Measurements from ENCODE around the gene RPS6KL1. TPM values are rescaled to one million over a fixed set of nuclear protein-coding genes. Genes with fewer than 3 reads are reported as not detected.

The RPS6KL1 gene
- total and polyA plus RNA-seq, 5 experiments from 2014 or later, result 0.50 to 6.4 (median 3.6) TPM

- POLR2A ChIA-PET, result interaction anchor here (1.3 kb wide), 1 partner anchor 28 kb away, joined by 8 read pairs; no protein-coding TSS in a partner anchor
- Mint-ChIP-seq H3K27me3 (no peaks in the 10 kb centered on the region), H3K36me3 (peaks cover 0 to 78% (median 6%) of the 10 kb centered on the region in 3 donors), H3K27ac (peak overlapping the region in 9 of 10 donors; percentile 43 to 90 (median 61)), H3K9me3 (no peaks in the 10 kb centered on the region), H3K4me1 (peaks cover 33 to 64% (median 47%) of the 10 kb centered on the region in 4 donors), H3K4me3 (peak overlapping the region in 6 of 10 donors; percentile 10 to 41 (median 28))
- peak in 1 of 2 donors; percentile 64 for ATAC-seq
- DNase-seq, result no peak
These were observed 34.6 kb downstream of the RPS6KL1 start for GRCh38 chr14:74888164-74889158.

GRCh38 chr14:74886001-74886400 is 37.1 kb downstream of the RPS6KL1 start:
- Mint-ChIP-seq H3K4me3 (peak overlapping the region in 6 of 10 donors; percentile 8 to 54 (median 38)), H3K9me3 (no peaks in the 10 kb centered on the region), H3K27me3 (no peaks in the 10 kb centered on the region), H3K36me3 (peaks cover 0 to 60% (median 4%) of the 10 kb centered on the region in 3 donors), H3K4me1 (peaks cover 44 to 68% (median 61%) of the 10 kb centered on the region in 4 donors), H3K27ac (peak overlapping the region; percentile 12 to 93 (median 70))
- DNase-seq (no peak), ATAC-seq (no peak)
- POLR2A ChIA-PET, result no interaction called here

- Mint-ChIP-seq H3K4me1 (peaks cover 46 to 78% (median 67%) of the 10 kb centered on the region in 4 donors), H3K36me3 (peaks cover 0 to 31% (median 4%) of the 10 kb centered on the region in 3 donors), H3K9me3 (no peaks in the 10 kb centered on the region), H3K4me3 (peak overlapping the region; percentile 96 to 100 (median 99)), H3K27ac (peak overlapping the region; percentile 93 to 100 (median 99)), H3K27me3 (no peaks in the 10 kb centered on the region)
- POLR2A ChIA-PET, result interaction anchor here (0.6 to 5.4 kb wide), 16 partner anchors 9 to 828 kb away, joined by 3 to 60 read pairs (median 4); no protein-coding TSS in a partner anchor
- peak; percentile 58 to 77 for ATAC-seq
- peak; percentile 33 to 81 (median 64) for DNase-seq
These were observed 40.7 kb downstream of the RPS6KL1 start for GRCh38 chr14:74882103-74882920.

- DNase-seq, result peak; percentile 69 to 89 (median 84)
- peak; percentile 78 to 81 for ATAC-seq
- peaks cover 0 to 28% (median 4%) of the 10 kb centered on the region in 3 donors for H3K36me3 Mint-ChIP-seq
- H3K27ac Mint-ChIP-seq, result peak within 1 kb of the TSS; percentile 93 to 100 (median 99)
- peaks cover 46 to 79% (median 66%) of the 10 kb centered on the region in 4 donors for H3K4me1 Mint-ChIP-seq
- no peaks in the 10 kb centered on the region for H3K9me3 Mint-ChIP-seq
- no peaks in the 10 kb centered on the region for H3K27me3 Mint-ChIP-seq
- H3K4me3 Mint-ChIP-seq, result peak within 1 kb of the TSS; percentile 96 to 100 (median 99)
- POLR2A ChIA-PET, result interaction anchor here (0.6 to 5.4 kb wide), 17 partner anchors 9 to 829 kb away, joined by 3 to 60 read pairs (median 4); no protein-coding TSS in a partner anchor
These were observed 41.5 kb downstream of the RPS6KL1 start, which contains the start of gene DLST for GRCh38 chr14:74881431-74882102. Gene DLST (plus strand): TSS chr14:74881916. CDS start chr14:74881954, 38 bp downstream.

- Mint-ChIP-seq H3K9me3 (no peaks in the 10 kb centered on the region), H3K4me1 (peaks cover 44 to 75% (median 63%) of the 10 kb centered on the region in 4 donors), H3K27me3 (no peaks in the 10 kb centered on the region), H3K4me3 (peak overlapping the region in 9 of 10 donors; percentile 11 to 99 (median 55)), H3K36me3 (peaks cover 0 to 12% (median 4%) of the 10 kb centered on the region in 3 donors), H3K27ac (peak overlapping the region; percentile 44 to 98 (median 88))
- no peak for DNase-seq
- POLR2A ChIA-PET, result interaction anchor here (0.5 to 5.4 kb wide), 7 partner anchors 12 to 1933 kb away, joined by 3 to 60 read pairs (median 4); partner anchors contain the start of gene ANGEL1
- no peak for ATAC-seq
These were observed 43.5 kb downstream of the RPS6KL1 start for GRCh38 chr14:74879427-74880182.

- H3K27ac Mint-ChIP-seq, result peak within 1 kb of the TSS; percentile 59 to 95 (median 82)
- H3K9me3 Mint-ChIP-seq, result no peaks in the 10 kb centered on the region
- ATAC-seq, result peak; percentile 72 to 87
- peaks cover 25 to 60% (median 42%) of the 10 kb centered on the region in 4 donors for H3K4me1 Mint-ChIP-seq
- peak within 1 kb of the TSS; percentile 62 to 79 (median 72) for H3K4me3 Mint-ChIP-seq
- no peaks in the 10 kb centered on the region for H3K36me3 Mint-ChIP-seq
- POLR2A ChIA-PET, result interaction anchor here (0.6 to 3.3 kb wide), 6 partner anchors 9 to 40 kb away, joined by 3 to 21 read pairs (median 4); no protein-coding TSS in a partner anchor
- H3K27me3 Mint-ChIP-seq, result no peaks in the 10 kb centered on the region
- peak in 7 of 10 donors; percentile 14 to 37 (median 22) for DNase-seq
These were observed 46.8 kb downstream of the RPS6KL1 start, which contains the start of gene PROX2 for GRCh38 chr14:74875941-74876913. Gene PROX2 (minus strand): TSS chr14:74876145. CDS start chr14:74863834, 12,311 bp downstream.

GRCh38 chr14:74875204-74875603 is 47.9 kb downstream of the RPS6KL1 start:
- H3K27ac Mint-ChIP-seq, result peak overlapping the region in 9 of 10 donors; percentile 58 to 95 (median 75)

GRCh38 chr14:74871819-74872218 is 51.2 kb downstream of the RPS6KL1 start:
- peaks cover 26 to 45% (median 36%) of the 10 kb centered on the region in 4 donors for H3K4me1 Mint-ChIP-seq
- no peak for ATAC-seq
- H3K27ac Mint-ChIP-seq, result peak overlapping the region in 2 of 10 donors; percentile 30 to 50
- no peaks in the 10 kb centered on the region for H3K36me3 Mint-ChIP-seq
- H3K27me3 Mint-ChIP-seq, result no peaks in the 10 kb centered on the region
- H3K9me3 Mint-ChIP-seq, result no peaks in the 10 kb centered on the region
- no peak overlapping the region for H3K4me3 Mint-ChIP-seq
- DNase-seq, result no peak
- POLR2A ChIA-PET, result interaction anchor here (1.5 to 2.9 kb wide), 3 partner anchors 8 to 14 kb away, joined by 4 to 29 read pairs (median 4); partner anchors contain the start of gene DLST

More at GRCh38 chr14:74875204-74875603, 47.9 kb downstream of the RPS6KL1 start:
- Mint-ChIP-seq H3K27me3 (no peaks in the 10 kb centered on the region), H3K4me3 (peak overlapping the region; percentile 62 to 79 (median 72)), H3K9me3 (no peaks in the 10 kb centered on the region), H3K4me1 (peaks cover 21 to 50% (median 35%) of the 10 kb centered on the region in 4 donors), H3K36me3 (no peaks in the 10 kb centered on the region)
- no peak for ATAC-seq
- POLR2A ChIA-PET, result interaction anchor here (1.1 to 1.7 kb wide), 3 partner anchors 14 to 39 kb away, joined by 3 to 13 read pairs (median 3); no protein-coding TSS in a partner anchor
- DNase-seq, result no peak

- peak overlapping the region in 8 of 10 donors; percentile 33 to 90 (median 63) for H3K27ac Mint-ChIP-seq
- H3K27me3 Mint-ChIP-seq, result no peaks in the 10 kb centered on the region
- DNase-seq (no peak), ATAC-seq (no peak)
- POLR2A ChIA-PET, result interaction anchor here (1.1 to 3.5 kb wide), 4 partner anchors 8 to 26 kb away, joined by 3 to 60 read pairs (median 15); partner anchors contain the start of genes DLST and PROX2
- no peaks in the 10 kb centered on the region for H3K9me3 Mint-ChIP-seq
- peaks cover 20 to 36% (median 27%) of the 10 kb centered on the region in 4 donors for H3K4me1 Mint-ChIP-seq
- no peak overlapping the region for H3K4me3 Mint-ChIP-seq
- H3K36me3 Mint-ChIP-seq, result peaks cover 0 to 2% (median 0%) of the 10 kb centered on the region in 3 donors
These were observed 54.3 kb downstream of the RPS6KL1 start for GRCh38 chr14:74868739-74869138.
